Heart left ventricle (tissue), 13 donors: ENCODE measurements around the gene CAP1.

ENCODE experiments used
- POLR2A ChIP-seq, 2 donors: fragments of 450-650 bp; IDR thresholded peaks; one replicate each; pipeline ENCODE4 v1.6.1; 2017; ENCODE audit warnings: antibody characterized with exemption in 2 of 2, mild to moderate bottlenecking in 2 of 2, moderate library complexity in 2 of 2
- TF ChIP-seq, protein P1 (sequence below), 12 donors: fragments of 200-600 bp; sonication (generic) in 4 of 12; IDR thresholded peaks; one replicate each; pipeline versions ENCODE4 v1.5.0 to v1.8.0; 2018 to 2022; ENCODE audit warnings: antibody characterized with exemption in 12 of 12, mild to moderate bottlenecking in 5 of 12
- donor health status: ischemic (EF 13 %, LVEDD 7.1; RV severe dilation, severe dysfunction).
- donor health status: DM: no; HTN: yes; CAD: no.
- donor health status: DM: no; HTN: no; CAD: no.
- donor health status: ischemic (EF 25% LVEDD 6.9; RV normal size, moderate dysfunction).
- donor health status: ischemic (EF 25% LVEDD 5.7; RV mildly dilated, moderate dysfunction).
- donor health status: ischemic (EF 35%, LVEDD 5.7; RV mildly dilated, moderate dysfunction).
- donor health status: nonischemic (EF 11% LVEDD 7.7; RV severe dilation, severe dysfunction).
- donor health status: DM: yes; HTN: yes; CAD: no.
- donor health status: PGD.
- donor health status: ischemic (EF 29% LVEDD 5.4; RV normal size, mild dysfunction).
- donor health status: nonischemic (EF 23%, LVEDD 6.1; RV moderate dilation, normal function).

DNA sequence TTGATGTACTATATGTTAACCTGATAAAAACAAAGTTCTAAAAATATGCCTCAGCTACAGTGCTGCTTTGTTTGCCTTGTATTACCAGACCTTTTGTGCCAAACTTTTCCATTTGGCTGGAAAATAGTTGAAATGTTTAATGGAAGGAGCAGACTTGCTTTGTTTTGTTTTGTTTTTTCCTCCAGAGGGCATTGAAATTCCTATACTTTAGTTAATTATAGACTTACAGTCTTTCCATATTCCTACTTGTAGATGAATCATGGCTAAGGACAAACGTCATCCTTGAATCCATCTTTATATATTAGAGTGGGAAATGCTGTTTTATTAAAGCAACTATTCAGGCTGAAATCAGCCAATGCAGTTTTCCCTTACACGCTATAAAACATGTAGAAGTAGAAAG, 6.7 kb downstream of the CAP1 start:
- TF ChIP-seq, protein P1, sequence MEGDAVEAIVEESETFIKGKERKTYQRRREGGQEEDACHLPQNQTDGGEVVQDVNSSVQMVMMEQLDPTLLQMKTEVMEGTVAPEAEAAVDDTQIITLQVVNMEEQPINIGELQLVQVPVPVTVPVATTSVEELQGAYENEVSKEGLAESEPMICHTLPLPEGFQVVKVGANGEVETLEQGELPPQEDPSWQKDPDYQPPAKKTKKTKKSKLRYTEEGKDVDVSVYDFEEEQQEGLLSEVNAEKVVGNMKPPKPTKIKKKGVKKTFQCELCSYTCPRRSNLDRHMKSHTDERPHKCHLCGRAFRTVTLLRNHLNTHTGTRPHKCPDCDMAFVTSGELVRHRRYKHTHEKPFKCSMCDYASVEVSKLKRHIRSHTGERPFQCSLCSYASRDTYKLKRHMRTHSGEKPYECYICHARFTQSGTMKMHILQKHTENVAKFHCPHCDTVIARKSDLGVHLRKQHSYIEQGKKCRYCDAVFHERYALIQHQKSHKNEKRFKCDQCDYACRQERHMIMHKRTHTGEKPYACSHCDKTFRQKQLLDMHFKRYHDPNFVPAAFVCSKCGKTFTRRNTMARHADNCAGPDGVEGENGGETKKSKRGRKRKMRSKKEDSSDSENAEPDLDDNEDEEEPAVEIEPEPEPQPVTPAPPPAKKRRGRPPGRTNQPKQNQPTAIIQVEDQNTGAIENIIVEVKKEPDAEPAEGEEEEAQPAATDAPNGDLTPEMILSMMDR (IDR thresholded peaks at IDR 0.05) = no peak
- TF ChIP-seq POLR2A (IDR thresholded peaks at IDR 0.05) = no peak
